RWPE1 (cell line): ENCODE measurements around the gene JMJD4.

Experiments used
- CTCF ChIA-PET: fragments of 350-600 bp; sonication (Branson Sonifier 250); formaldehyde crosslinking; extraction: SDS; loops from one replicate; lab custom pipeline; 2021; lab: Yijun Ruan, JAX
- POLR2A ChIA-PET: fragments of 400-600 bp; formaldehyde crosslinking; extraction: SDS; loops from one replicate; lab custom pipeline; 2020; ENCODE audit warnings: antibody characterized with exemption; ENCODE audit not compliant: low non-redundant PET; lab: Yijun Ruan, JAX
- DNase-seq: peaks from one replicate; pipeline ENCODE4 v3.0.0; 2012; ENCODE audit warnings: low spot score
- H3K27ac ChIP-seq: fragments of 450-650 bp; 2 replicates; pipeline ENCODE4 v1.5.1; 2017
- CTCF ChIP-seq: fragments of 450-650 bp; conservative IDR thresholded peaks from 2 replicates; pipeline ENCODE4 v1.5.1; 2017; ENCODE audit warnings: low read depth, mild to moderate bottlenecking

The JMJD4 gene

GRCh38 chr1:227760377-227760776, 25.3 kb upstream of the JMJD4 start:
- CTCF ChIA-PET, result interaction anchor here (0.6 kb wide), 2 partner anchors 24 to 848 kb away, joined by 3 to 5 read pairs; no protein-coding TSS in a partner anchor
- no peak for DNase-seq
- no peak for TF ChIP-seq CTCF

GRCh38 chr1:227759341-227760300, 24.5 kb upstream of the JMJD4 start:
- TF ChIP-seq CTCF, result no peak
- CTCF ChIA-PET, result interaction anchor here (0.6 to 0.8 kb wide), 2 partner anchors 278 to 847 kb away, joined by 3 to 4 read pairs; no protein-coding TSS in a partner anchor
- DNase-seq, result peak; percentile 94
- POLR2A ChIA-PET, result no interaction called here
- H3K27ac ChIP-seq, result peak overlapping the region; percentile 59

More at GRCh38 chr1:227760377-227760776, 25.3 kb upstream of the JMJD4 start:
- peak overlapping the region; percentile 59 for H3K27ac ChIP-seq
- POLR2A ChIA-PET, result no interaction called here

GRCh38 chr1:227758366-227758765, 23.3 kb upstream of the JMJD4 start:
- POLR2A ChIA-PET, result no interaction called here
- no peak overlapping the region for H3K27ac ChIP-seq
- DNase-seq, result no peak
- CTCF ChIA-PET, result interaction anchor here (0.6 kb wide), 2 partner anchors 196 to 837 kb away, joined by 3 to 4 read pairs; no protein-coding TSS in a partner anchor
- TF ChIP-seq CTCF, result no peak

DNA sequence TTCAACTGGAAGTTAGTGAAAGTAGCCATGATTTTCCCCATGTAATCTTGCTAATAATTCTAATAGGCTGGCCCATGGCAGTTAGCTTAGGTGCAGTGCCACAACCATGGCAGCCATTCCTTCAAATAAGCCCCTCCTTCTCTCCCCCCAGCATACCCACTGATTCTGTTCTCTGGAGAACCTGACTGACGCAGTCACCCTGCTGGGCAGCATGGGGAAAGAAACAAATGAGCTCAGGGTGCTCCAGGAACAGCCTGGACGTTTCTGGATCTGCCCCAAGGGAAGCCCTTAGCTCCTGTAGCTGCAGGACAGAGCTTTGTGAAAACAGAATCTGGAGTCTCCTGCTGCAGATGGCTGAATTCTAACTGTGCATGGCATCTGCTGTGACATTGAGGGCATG, 22.7 kb upstream of the JMJD4 start:
- no peak overlapping the region for H3K27ac ChIP-seq
- ChIA-PET POLR2A (interaction anchor here (0.6 kb wide), 1 partner anchor 92 kb away, joined by 3 read pairs; no protein-coding TSS in a partner anchor), CTCF (interaction anchor here (0.6 kb wide), 3 partner anchors 196 to 836 kb away, joined by 3 to 9 read pairs (median 4); no protein-coding TSS in a partner anchor)
- DNase-seq, result no peak
- TF ChIP-seq CTCF, result no peak

GRCh38 chr1:227756172-227756959, 21.3 kb upstream of the JMJD4 start:
- POLR2A ChIA-PET, result no interaction called here
- TF ChIP-seq CTCF, result no peak
- peak overlapping the region; percentile 9; the same call in 1 of the 2 replicates for H3K27ac ChIP-seq

GRCh38 chr1:227754958-227755357, 19.9 kb upstream of the JMJD4 start:
- POLR2A ChIA-PET, result no interaction called here
- CTCF ChIA-PET, result no interaction called here
- H3K27ac ChIP-seq, result no peak overlapping the region
- DNase-seq, result no peak
- no peak for TF ChIP-seq CTCF

More at GRCh38 chr1:227756172-227756959, 21.3 kb upstream of the JMJD4 start:
- CTCF ChIA-PET, result no interaction called here
- no peak for DNase-seq
